T-helper 22 cell (primary cell): ENCODE data around the gene KLK13.

Experiments used
- DNase-seq: peaks from one replicate; pipeline ENCODE4 v3.0.0-alpha.2; 2020; ENCODE audit warnings: low read depth

Gene KLK13

DNA sequence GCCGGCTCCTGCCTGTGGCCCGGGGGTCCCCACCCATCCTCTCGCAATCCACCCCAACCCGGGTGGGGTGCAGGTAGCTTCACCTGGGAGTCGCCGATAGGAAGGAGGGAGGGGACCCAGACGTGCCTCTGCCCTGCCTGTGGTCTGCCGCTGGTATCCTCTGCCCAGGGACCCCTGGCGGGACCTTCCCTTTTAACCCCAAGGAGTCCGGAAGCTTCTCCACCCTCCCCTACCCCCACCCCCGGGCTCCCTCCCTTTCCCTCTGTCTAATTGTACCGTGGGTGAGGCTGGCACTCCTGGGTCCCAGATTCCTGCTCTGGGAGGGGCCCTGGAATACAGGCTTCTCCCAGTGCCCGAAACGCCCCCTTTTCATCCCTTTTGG lies 45.4 kb downstream of the KLK13 start, which contains the start of gene KLK10:
Gene KLK10 (minus strand): TSS at position 166 of the 382 bp plus-strand sequence. CDS start 579 bp downstream, outside the sequence.
- DNase-seq, result no peak

DNA sequence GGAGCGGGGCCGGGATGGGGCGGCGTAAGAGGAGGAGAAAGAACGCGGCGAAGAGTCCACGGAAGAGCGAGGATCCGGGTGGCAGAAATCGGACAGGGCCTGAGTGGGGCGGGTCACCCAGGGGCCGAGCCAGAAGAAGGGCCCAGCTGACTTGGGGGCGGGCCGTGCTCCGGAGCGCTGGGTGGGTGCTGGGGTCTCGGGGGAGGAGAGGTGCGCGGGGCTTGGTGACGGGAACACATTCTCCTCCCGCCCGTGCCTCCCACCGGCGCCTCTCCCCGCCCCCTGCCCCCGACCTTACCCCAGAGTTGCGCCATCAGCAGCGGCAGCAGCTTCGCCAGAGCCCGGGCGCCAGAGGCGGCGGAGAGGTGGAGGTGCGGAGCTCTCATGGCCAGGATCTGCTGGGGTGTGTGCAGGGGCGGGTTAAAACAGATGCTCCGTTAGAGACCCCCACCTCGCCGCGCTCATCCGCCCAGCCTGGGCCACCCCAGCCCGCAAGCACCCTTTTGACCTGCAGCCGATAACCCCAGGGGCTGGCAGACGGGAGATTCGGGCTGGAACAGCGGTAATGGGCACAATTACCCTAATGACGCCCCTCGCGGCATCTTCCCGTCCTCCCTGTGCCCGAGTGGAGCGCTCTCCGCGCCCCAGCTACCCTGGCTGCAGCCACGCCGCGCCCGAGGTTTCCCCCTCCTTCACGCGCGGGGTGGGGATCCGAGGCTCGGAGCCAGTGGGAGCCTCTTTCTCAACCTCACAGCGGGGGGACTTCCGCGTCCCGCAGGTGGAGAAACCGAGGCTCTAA lies 45.9 kb downstream of the KLK13 start:
- DNase-seq, result no peak

DNA sequence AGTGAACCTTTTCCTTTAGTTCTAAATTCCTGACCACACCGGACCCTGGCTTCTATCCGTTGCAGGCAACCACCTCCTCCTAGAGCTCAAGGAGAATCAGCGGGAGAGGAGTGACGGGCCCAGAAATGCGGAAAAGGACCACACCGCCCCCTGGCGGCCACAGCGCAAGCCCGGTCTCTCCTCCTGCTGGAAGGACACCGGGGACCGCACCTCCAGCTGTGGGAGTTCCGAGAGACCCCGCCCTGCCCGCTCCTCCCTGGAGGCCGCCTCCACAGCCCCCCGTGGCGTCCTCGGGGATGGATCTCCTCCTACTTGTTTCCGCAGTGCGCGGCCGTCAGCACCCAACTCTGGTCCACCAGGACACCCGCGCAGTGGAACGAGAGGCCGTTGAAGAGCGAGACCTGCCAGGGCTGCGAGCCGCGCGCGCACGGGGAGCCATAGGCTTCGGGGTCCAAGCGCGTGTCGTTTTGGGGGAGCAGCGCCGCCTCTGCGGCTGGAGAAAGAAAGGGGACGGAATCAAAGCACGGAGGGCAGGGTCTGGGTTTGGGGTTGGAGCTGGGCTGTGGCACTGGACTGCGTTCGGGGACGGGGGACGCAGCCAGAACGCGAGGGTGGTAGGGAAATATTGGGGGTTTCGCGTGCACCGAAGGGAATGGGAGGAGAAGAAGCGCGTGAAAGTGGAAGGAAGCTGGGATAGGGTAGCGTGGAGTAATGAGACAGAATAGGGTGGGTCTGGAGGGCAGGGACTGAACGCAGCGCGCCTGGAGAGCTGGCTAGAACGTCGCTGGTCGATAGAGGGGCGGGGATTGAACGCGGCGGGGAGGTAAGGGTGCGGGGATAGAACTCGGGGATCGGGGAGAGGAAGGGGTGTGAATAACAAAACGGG lies 47.9 kb downstream of the KLK13 start:
- DNase-seq, result no peak

DNA sequence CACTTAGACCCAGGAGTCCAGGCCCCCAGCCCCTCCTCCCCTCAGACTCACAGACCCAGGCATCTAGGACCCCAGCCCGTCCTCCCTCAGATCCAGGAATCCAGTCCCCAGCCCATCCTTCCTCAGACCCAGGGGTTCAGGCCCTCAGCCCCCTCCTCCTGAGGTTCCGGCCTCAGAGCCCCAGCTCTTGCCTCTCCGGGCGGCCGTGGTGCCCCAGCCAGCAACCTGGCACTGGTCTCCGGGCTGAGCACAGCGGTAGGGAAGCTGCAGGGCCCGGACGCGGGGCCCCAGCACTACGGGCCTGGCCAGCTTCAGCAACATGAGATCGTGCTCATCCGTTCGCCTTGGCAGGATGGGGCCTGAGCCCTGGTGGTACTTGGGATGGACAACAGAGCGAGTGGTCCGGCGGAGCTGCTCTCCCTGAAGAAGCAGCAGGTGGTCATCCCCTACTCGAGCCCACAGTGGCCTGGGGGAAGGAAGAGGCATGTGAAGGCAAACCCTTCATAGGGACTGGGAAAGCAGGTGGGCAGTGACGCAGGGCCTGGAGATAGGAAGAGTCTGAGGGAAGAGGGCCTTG lies 49.1 kb downstream of the KLK13 start:
- DNase-seq, result no peak

DNA sequence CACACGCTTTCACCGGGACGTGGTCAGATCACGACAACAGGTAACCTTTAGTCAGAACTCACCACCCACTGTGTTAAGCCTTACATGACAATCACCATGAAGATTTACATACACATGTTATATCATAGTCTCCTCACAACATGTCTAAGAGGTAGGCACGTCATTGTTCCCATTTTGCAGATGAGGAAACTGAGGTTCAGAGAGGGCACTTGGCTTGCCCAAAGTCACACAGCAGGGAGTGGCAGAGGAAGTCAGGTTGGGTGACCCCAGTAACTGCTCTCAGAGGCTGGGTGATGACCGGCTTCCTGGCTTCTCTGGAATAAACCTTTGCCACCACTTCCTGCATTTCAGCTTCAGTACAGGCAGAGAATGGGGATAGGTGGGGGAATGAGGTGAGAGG lies 50.6 kb downstream of the KLK13 start:
- DNase-seq, result no peak

DNA sequence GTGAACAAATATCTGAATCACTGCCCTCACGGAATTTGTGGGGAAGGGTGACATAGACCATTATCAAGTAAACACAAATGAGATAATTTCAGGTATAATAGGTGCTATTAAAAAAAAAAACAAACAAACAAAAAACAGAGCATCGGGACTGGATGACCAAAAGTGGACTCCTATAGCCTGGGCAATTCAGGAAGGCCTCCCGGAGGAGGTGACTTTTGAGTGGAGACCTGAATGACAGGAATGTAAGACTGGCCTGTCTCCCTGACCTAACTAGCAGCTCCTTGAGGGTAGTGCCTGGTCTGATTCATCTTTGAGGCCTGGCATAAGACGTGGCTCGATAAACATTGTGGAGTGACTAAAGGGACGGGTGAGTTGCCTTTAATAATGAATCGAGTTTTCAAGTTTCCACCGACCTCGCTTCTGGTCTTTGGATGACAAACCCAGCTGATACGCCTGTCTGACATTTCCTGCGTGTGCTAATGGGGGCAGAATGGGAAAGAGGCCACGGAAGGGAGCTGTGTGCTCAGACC lies 52.2 kb downstream of the KLK13 start:
- no peak for DNase-seq

DNA sequence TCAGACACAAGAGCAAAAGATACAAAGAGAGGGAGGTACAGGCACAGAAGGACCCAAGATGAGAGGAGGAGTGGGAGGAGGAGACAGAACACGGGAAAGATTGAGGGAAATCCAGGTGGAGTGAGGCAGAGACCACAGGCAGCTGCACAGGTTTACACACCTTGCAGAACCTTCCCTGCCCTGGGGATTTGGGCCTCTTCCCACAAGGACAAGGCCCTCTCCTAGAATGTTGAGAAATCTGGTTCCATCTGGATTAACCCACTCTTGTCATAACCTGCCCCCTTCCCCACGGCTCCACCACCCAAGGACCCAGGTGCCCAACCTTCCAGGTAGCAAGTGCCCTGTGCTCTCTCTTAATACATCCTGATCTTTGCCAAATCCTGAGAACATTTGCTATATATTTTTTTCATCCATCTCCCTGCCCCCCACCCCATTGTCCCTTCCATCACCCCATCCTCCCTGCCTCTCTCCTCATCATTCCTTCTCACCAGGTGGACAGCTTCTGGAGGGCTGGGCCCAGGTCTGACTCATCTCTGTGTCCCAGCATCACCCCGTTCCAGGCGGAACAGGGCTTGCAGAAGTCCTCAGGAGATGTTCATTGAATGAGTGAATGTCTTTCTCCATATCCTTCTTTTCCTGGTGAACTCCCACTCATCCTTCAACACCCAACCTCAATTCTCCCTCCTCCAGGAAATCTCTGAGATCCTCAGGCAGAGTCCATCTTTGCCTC lies 54.7 kb downstream of the KLK13 start:
- no peak for DNase-seq

DNA sequence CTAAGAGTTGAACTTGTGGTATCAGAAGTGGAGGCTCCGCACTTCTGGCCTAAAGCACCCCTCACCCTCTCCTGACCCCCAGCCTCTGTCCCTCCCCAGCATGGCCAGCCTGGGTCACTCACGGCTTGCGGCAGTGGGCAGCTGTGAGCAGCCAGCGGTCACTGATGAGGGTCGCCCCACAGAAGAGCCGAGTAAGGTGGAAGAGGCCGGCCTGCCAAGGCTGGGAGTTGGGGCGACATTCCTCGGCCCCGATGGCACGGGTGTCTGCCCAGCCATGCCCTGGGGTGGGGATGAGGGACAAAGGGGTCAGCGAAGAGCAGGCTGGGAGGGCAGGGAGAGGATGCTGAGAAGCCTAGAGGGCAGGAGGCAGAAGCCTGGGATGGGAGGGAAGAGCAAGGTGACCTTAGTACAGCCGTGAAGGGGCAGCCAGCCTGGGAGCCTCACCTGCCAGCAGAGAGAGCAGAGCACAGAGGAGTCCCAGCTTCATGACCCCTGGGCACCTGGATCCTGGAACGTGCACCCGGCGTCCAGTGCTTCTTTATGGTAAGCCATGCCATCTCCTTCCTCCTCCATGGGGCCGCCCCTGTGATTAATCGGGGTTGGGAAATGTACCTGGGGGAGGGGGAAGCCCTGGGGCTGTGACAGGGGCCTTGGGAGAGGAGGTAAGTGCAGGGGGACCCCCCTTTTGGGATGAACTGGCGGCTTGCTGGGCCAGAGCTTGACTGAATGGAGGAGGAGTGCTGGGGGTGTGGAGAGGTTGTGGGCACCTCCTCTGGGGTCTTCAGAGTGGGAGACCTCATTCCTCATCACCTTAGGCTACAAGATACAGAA lies 55.6 kb downstream of the KLK13 start:
- DNase-seq, result no peak

DNA sequence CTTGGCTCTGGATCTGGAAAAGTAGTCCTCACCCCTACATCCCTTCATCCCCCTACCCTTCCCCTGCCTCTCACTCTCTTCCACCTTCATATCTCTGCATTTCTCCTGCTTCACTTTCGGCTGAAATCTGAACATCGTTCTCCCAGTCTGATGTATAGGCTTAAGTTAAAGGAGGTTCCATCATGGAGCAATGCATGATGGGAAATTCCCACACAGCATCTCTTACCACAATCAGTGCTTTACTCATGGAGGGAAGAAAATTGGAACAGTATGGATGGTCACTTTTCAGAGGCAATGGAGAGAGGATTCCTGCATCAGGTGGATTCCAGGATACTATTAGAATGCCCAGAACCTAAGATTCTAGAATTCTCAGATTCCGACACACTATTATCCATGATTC lies 57.4 kb downstream of the KLK13 start:
- DNase-seq, result no peak

DNA sequence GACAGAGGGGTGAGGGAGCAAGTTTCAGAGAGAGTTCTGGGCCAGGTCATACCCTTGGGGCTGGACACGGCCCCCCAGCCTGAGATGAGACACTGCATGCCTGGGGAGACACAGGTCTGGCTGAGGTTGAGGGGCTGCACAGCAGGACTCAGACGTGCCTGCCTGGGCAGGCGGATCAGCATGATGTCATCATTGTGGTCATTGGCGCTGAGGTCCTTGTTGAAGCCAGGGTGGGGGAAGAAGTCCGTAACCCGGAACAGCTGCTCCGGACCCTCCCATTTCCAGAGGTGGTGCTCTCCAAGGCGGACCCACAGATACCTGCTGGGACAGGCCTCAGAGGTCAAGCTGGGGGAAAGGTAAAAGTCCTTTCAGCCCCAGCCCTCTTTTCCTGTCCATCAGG lies 58.5 kb downstream of the KLK13 start:
- DNase-seq, result no peak
